HG03439 (cell line): ENCODE measurements around the gene ERN1.

Source experiments
- ATAC-seq: cut with Tn5 transposase; IDR thresholded peaks from one replicate; pipeline ENCODE4 v1.9.1; 2021; ENCODE audit warnings: mild to moderate bottlenecking, moderate library complexity; ENCODE audit not compliant: unreplicated experiment

ERN1 gene

GRCh38 chr17:64087252-64088005 is 42.5 kb downstream of the ERN1 start:
- no peak for ATAC-seq

GRCh38 chr17:64085650-64086005 is 44.3 kb downstream of the ERN1 start:
- ATAC-seq, result no peak

- ATAC-seq, result no peak
Measured at GRCh38 chr17:64084940-64085649, 44.8 kb downstream of the ERN1 start.

GRCh38 chr17:64084086-64084939 is 45.6 kb downstream of the ERN1 start:
- no peak for ATAC-seq

GRCh38 chr17:64083563-64084085 is 46.3 kb downstream of the ERN1 start:
- no peak for ATAC-seq

- no peak for ATAC-seq
Measured at GRCh38 chr17:64083093-64083492, 46.9 kb downstream of the ERN1 start.

GRCh38 chr17:64081802-64082799 is 47.8 kb downstream of the ERN1 start:
- ATAC-seq, result no peak

- ATAC-seq, result no peak
Measured at GRCh38 chr17:64080174-64080618, 49.7 kb downstream of the ERN1 start.

- ATAC-seq, result no peak
Measured at GRCh38 chr17:64077379-64077778, 52.6 kb downstream of the ERN1 start.

- ATAC-seq, result no peak
Measured at GRCh38 chr17:64075913-64076312, 54.0 kb downstream of the ERN1 start.

- ATAC-seq, result no peak
Measured at GRCh38 chr17:64074704-64075426, 55.1 kb downstream of the ERN1 start.

GRCh38 chr17:64073771-64074703 is 55.9 kb downstream of the ERN1 start:
- peak; percentile 73 for ATAC-seq

GRCh38 chr17:64071111-64071510 is 58.8 kb downstream of the ERN1 start:
- ATAC-seq, result no peak

- no peak for ATAC-seq
Measured at GRCh38 chr17:64070213-64070612, 59.7 kb downstream of the ERN1 start.

GRCh38 chr17:64069143-64069542 is 60.8 kb downstream of the ERN1 start:
- no peak for ATAC-seq

- ATAC-seq, result no peak
Measured at GRCh38 chr17:64067657-64068056, 62.3 kb downstream of the ERN1 start.

- ATAC-seq, result no peak
Measured at GRCh38 chr17:64066716-64067115, 63.2 kb downstream of the ERN1 start.

- ATAC-seq, result no peak
Measured at GRCh38 chr17:64065161-64065560, 64.8 kb downstream of the ERN1 start.
